Parathyroid adenoma (tissue), 2 donors: ENCODE results near the gene IGF2BP3.

ENCODE experiments used
- H2AFZ ChIP-seq: fragments of 300-600 bp; sonication (generic); one replicate; pipeline ENCODE4 v1.7.0; 2017; ENCODE audit warnings: antibody characterized with exemption, mild to moderate bottlenecking
- H3K27ac ChIP-seq: fragments of 300-600 bp; sonication (generic); one replicate; pipeline ENCODE4 v1.7.0; 2017
- H3K27me3 ChIP-seq: fragments of 300-600 bp; sonication (generic); one replicate; pipeline ENCODE4 v1.7.0; 2017; ENCODE audit warnings: low read length; ENCODE audit not compliant: control insufficient read depth, insufficient read depth
- H3K36me3 ChIP-seq: fragments of 300-600 bp; sonication (generic); one replicate; pipeline ENCODE4 v1.7.0; 2017; ENCODE audit warnings: low read length; ENCODE audit not compliant: control insufficient read depth, insufficient read depth
- H3K4me1 ChIP-seq: fragments of 300-600 bp; sonication (generic); one replicate; pipeline ENCODE4 v1.7.0; 2017; ENCODE audit warnings: control low read depth
- H3K4me2 ChIP-seq: fragments of 300-600 bp; sonication (generic); one replicate; pipeline ENCODE4 v1.7.0; 2017; ENCODE audit warnings: low read length
- H3K4me3 ChIP-seq: fragments of 300-600 bp; sonication (generic); one replicate; pipeline ENCODE4 v1.7.0; 2017; ENCODE audit warnings: low read depth, low read length
- H3K79me2 ChIP-seq: fragments of 300-600 bp; sonication (generic); one replicate; pipeline ENCODE4 v1.7.0; 2017; ENCODE audit warnings: control low read depth
- H3K9ac ChIP-seq: fragments of 300-600 bp; sonication (generic); one replicate; pipeline ENCODE4 v1.7.0; 2017; ENCODE audit warnings: mild to moderate bottlenecking
- H3K9me3 ChIP-seq: fragments of 300-600 bp; sonication (generic); one replicate; pipeline ENCODE4 v1.7.0; 2017; ENCODE audit warnings: low read length; ENCODE audit not compliant: control insufficient read depth
- CTCF ChIP-seq: fragments of 300-600 bp; sonication (generic); IDR thresholded peaks from one replicate; pipeline ENCODE4 v1.7.0; 2017; ENCODE audit warnings: antibody characterized with exemption, mild to moderate bottlenecking
- donor health status: primary hyperparathyroidism.

The IGF2BP3 gene

GRCh38 chr7:23343806-23344475 lies 126.3 kb downstream of the IGF2BP3 start:
- TF ChIP-seq CTCF: no peak
- H2AFZ ChIP-seq: no peak overlapping the region

GRCh38 chr7:23343102-23343501 lies 127.2 kb downstream of the IGF2BP3 start:
- no peak overlapping the region for H3K9ac ChIP-seq
- H3K27me3 ChIP-seq: no peaks in the 10 kb centered on the region
- H3K9me3 ChIP-seq: no peaks in the 10 kb centered on the region
- no peaks in the 10 kb centered on the region for H3K4me1 ChIP-seq
- H3K79me2 ChIP-seq: no peaks in the 10 kb centered on the region
- no peaks in the 10 kb centered on the region for H3K36me3 ChIP-seq
- H3K4me2 ChIP-seq: no peak overlapping the region
- TF ChIP-seq CTCF: no peak
- H3K27ac ChIP-seq: no peak overlapping the region
- no peak overlapping the region for H3K4me3 ChIP-seq
- H2AFZ ChIP-seq: no peak overlapping the region

More at GRCh38 chr7:23343806-23344475, 126.3 kb downstream of the IGF2BP3 start:
- no peaks in the 10 kb centered on the region for H3K27me3 ChIP-seq
- H3K27ac ChIP-seq: no peak overlapping the region
- no peak overlapping the region for H3K4me3 ChIP-seq
- H3K4me2 ChIP-seq: no peak overlapping the region
- H3K36me3 ChIP-seq: no peaks in the 10 kb centered on the region
- no peaks in the 10 kb centered on the region for H3K79me2 ChIP-seq
- H3K9ac ChIP-seq: no peak overlapping the region
- no peaks in the 10 kb centered on the region for H3K4me1 ChIP-seq
- H3K9me3 ChIP-seq: no peaks in the 10 kb centered on the region

GRCh38 chr7:23341846-23342598 lies 128.3 kb downstream of the IGF2BP3 start:
- TF ChIP-seq CTCF: no peak
- Histone ChIP-seq H3K36me3 (no peaks in the 10 kb centered on the region), H3K9ac (no peak overlapping the region)

GRCh38 chr7:23338863-23339262 lies 131.4 kb downstream of the IGF2BP3 start:
- H3K27ac ChIP-seq: no peak overlapping the region
- no peak overlapping the region for H3K9ac ChIP-seq
- no peak overlapping the region for H3K4me3 ChIP-seq
- H3K36me3 ChIP-seq: no peaks in the 10 kb centered on the region
- H3K79me2 ChIP-seq: no peaks in the 10 kb centered on the region
- H2AFZ ChIP-seq: no peak overlapping the region
- no peaks in the 10 kb centered on the region for H3K27me3 ChIP-seq
- no peaks in the 10 kb centered on the region for H3K4me1 ChIP-seq
- no peak overlapping the region for H3K4me2 ChIP-seq
- no peaks in the 10 kb centered on the region for H3K9me3 ChIP-seq
- no peak for TF ChIP-seq CTCF

More at GRCh38 chr7:23341846-23342598, 128.3 kb downstream of the IGF2BP3 start:
- Histone ChIP-seq H3K27ac (no peak overlapping the region), H3K9me3 (no peaks in the 10 kb centered on the region), H3K27me3 (no peaks in the 10 kb centered on the region), H2AFZ (no peak overlapping the region), H3K4me2 (no peak overlapping the region), H3K4me1 (no peaks in the 10 kb centered on the region), H3K4me3 (no peak overlapping the region), H3K79me2 (no peaks in the 10 kb centered on the region)
